Measurements from ENCODE around the gene XPOT. TPM values are rescaled to one million over a fixed set of nuclear protein-coding genes. Genes with fewer than 3 reads are reported as not detected.

Gene XPOT
- total RNA-seq, 6 experiments from 2014 or later = 78.1 to 97.9 (median 84.7) TPM

DNA sequence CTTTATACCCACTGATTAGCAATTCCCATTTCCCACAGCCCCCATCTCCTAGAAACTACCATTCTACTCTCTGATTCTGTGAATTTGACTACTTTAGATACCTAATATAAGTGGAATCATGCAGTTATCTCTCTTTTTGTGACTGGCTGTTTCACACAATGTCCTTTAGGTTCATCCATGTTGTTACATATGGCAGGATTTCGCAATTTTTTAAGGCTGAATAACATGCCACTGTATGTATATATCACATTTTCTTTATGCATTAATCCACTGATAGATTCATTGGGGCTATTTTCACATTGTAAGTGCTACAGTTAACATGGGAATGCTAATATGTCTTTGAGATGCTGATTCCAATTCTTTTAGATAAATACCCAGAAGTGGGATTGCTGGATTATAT is 35.9 kb downstream of the XPOT start:
- peaks cover 41% of the 10 kb centered on the region for H3K36me3 Mint-ChIP-seq (ENCODE audit: low read depth)

DNA sequence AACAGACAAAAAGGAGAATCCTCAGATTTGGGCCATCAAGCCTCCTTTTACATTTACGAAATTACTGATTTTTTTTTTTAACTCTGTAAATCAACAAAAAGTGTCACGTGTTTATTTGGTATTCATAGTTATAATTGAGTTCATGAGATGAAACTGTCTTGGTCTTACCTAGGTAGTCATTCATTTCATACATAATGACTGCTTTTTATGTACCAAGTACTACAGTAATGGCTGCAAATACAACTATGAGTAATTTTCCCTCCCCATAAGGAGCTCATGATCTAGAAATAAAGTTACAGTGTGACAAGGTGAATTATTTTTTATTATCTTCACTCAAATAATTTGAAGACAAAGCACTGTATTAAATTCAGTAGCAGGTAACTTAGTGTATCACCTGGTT is 41.3 kb downstream of the XPOT start:
- peaks cover 31% of the 10 kb centered on the region for H3K36me3 Mint-ChIP-seq (ENCODE audit: low read depth)

More for the DNA sequence above, 35.9 kb downstream of the XPOT start:
- no peak overlapping the region for H3K27ac Mint-ChIP-seq
- no peaks in the 10 kb centered on the region; the same call in 1 of the 2 replicates for H3K27me3 Mint-ChIP-seq (ENCODE audit: insufficient read depth)
- TF ChIP-seq, protein P1, sequence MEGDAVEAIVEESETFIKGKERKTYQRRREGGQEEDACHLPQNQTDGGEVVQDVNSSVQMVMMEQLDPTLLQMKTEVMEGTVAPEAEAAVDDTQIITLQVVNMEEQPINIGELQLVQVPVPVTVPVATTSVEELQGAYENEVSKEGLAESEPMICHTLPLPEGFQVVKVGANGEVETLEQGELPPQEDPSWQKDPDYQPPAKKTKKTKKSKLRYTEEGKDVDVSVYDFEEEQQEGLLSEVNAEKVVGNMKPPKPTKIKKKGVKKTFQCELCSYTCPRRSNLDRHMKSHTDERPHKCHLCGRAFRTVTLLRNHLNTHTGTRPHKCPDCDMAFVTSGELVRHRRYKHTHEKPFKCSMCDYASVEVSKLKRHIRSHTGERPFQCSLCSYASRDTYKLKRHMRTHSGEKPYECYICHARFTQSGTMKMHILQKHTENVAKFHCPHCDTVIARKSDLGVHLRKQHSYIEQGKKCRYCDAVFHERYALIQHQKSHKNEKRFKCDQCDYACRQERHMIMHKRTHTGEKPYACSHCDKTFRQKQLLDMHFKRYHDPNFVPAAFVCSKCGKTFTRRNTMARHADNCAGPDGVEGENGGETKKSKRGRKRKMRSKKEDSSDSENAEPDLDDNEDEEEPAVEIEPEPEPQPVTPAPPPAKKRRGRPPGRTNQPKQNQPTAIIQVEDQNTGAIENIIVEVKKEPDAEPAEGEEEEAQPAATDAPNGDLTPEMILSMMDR (IDR thresholded peaks at IDR 0.05) = no peak
- H3K4me3 Mint-ChIP-seq = no peak overlapping the region
- DNase-seq = no peak
- H3K9me3 Mint-ChIP-seq = no peaks in the 10 kb centered on the region
- H3K4me1 Mint-ChIP-seq (ENCODE audit: low read depth) = no peaks in the 10 kb centered on the region

DNA sequence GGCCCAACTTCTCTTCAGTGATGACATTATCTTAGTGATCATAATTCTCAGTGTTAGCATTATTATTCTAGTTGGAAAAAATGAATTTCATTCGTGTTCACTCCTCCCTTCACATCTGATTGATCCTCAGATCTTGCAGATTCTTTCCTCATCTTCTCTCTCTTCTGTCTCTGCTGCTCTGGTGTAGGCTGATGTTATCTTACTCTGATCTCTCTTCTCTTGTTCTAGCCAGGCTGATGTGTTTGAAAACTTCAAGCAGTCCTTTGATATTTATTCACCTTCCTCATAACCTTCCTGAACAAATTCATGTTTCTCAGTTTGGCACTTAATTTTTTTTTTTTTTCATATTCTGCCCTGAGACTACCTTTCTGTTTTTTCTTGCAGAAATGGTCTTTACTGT is 42.1 kb downstream of the XPOT start:
- TF ChIP-seq, protein P1 (IDR thresholded peaks at IDR 0.05) = no peak

More for the DNA sequence above, 41.3 kb downstream of the XPOT start:
- Mint-ChIP-seq H3K4me3 (no peak overlapping the region), H3K27me3 (ENCODE audit: insufficient read depth) (no peaks in the 10 kb centered on the region; the same call in 1 of the 2 replicates), H3K9me3 (no peaks in the 10 kb centered on the region), H3K4me1 (ENCODE audit: low read depth) (peaks cover 8% of the 10 kb centered on the region), H3K27ac (no peak overlapping the region)
- TF ChIP-seq, protein P1 (IDR thresholded peaks at IDR 0.05) = no peak
- DNase-seq = no peak

DNA sequence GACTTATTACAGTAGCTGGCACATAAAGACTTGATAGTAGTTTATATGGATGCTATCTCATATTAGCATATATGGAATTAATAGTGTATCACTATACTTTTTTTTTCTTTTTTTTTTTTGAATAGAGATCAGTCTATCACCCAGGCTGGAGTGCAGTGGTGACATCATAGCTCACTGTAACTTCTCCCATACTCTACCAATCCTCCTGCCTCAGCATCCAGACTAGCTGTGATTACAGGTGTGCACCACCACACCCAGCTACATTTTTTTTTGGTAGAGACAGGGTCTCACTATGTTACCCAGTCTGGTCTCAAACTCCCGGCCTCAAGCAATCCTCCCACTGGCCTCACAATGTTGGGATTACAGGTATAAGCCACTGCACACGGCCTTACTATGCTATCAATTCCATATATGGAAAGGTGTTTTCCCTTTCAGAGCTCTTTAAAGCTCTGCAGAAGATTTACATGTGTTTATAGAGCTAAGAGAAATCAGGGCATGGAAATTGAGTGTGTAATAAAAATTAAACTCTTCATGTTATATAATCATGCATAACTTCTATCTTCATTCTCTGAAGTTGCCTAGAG is 46.0 kb downstream of the XPOT start:
- Mint-ChIP-seq H3K4me1 (ENCODE audit: low read depth) (peaks cover 33% of the 10 kb centered on the region), H3K36me3 (ENCODE audit: low read depth) (peaks cover 22% of the 10 kb centered on the region), H3K27ac (peak overlapping the region; percentile 96), H3K27me3 (ENCODE audit: insufficient read depth) (peaks cover 8% of the 10 kb centered on the region), H3K4me3 (peak overlapping the region; percentile 98), H3K9me3 (no peaks in the 10 kb centered on the region)
- DNase-seq = no peak
- TF ChIP-seq, protein P1 (IDR thresholded peaks at IDR 0.05) = no peak

More for the DNA sequence above, 42.1 kb downstream of the XPOT start:
- H3K9me3 Mint-ChIP-seq = no peaks in the 10 kb centered on the region
- H3K4me3 Mint-ChIP-seq = no peak overlapping the region
- no peak for DNase-seq
- H3K27me3 Mint-ChIP-seq (ENCODE audit: insufficient read depth) = no peaks in the 10 kb centered on the region; the same call in 1 of the 2 replicates
- H3K27ac Mint-ChIP-seq = peak overlapping the region; percentile 20
- peaks cover 31% of the 10 kb centered on the region for H3K36me3 Mint-ChIP-seq (ENCODE audit: low read depth)
- H3K4me1 Mint-ChIP-seq (ENCODE audit: low read depth) = peaks cover 17% of the 10 kb centered on the region

DNA sequence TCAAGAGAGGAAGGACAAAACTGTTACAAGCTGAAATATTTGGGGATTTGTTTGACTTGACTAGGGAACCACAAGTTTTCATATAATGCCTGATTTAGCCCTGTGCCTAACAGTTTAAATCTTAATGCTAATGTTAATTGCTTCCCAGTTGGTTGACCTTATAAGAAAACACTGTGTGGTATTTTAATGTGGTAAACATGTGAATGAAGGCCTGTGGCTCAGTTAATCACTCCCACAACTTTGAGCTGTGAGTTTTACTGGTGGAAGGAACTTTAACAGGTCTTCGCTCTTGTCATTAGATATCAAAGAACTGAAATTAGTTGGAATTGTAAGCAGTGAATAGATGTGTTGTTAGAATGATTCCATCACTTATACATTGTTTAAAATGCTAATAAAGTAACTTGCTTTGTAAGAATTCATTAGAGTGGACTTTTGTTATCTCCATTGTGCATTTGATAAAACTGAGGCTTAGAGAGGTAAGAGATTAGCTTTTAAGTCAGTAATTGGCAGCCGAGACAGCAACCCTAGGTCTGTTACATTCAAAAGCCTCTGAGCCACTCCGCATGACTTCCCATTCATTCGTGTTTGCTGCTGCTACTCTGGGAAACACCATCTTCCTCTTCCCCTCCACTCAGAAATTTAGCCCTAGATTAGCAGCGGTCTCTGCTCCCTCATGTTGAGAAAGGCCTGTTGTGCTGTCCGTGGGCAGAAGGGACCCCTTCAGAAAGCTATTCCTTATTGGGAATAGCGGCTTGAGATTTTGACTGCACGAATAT is 46.7 kb downstream of the XPOT start:
- TF ChIP-seq, protein P1 (IDR thresholded peaks at IDR 0.05) = no peak
- Mint-ChIP-seq H3K9me3 (no peaks in the 10 kb centered on the region), H3K36me3 (ENCODE audit: low read depth) (peaks cover 25% of the 10 kb centered on the region), H3K27me3 (ENCODE audit: insufficient read depth) (peaks cover 8% of the 10 kb centered on the region), H3K27ac (peak overlapping the region; percentile 96), H3K4me3 (peak overlapping the region; percentile 98), H3K4me1 (ENCODE audit: low read depth) (peaks cover 41% of the 10 kb centered on the region)
- DNase-seq = no peak
